ENCODE results near the gene GATC.

GATC gene

GRCh38 chr12:120500581-120500980 is 54.3 kb downstream of the GATC start:
- no peak for DNase-seq

DNA sequence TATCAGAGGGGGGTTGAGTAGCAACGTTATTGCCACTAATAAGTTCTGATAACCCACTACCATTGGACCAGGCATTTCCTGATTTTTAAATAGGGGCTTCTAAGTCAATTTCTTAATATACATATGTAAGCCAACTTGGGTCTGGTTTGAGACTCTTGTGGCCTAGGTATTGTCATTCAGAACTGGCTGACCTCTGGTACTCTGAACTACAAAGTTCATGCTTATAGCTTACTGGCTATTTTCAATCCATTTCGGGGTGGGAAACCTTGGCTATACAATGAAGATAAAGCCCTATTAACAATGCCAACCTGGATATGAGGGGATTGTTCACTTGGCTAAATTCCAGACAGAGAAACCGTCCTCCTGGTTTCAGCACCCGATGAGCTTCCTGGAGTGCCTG is 58.3 kb downstream of the GATC start:
- no peak for DNase-seq

- no peak for DNase-seq
These were observed 62.3 kb downstream of the GATC start for GRCh38 chr12:120508537-120508936.
